ENCODE measurements around the gene PALM. TPM values are rescaled to one million over a fixed set of nuclear protein-coding genes. Genes with fewer than 3 reads are reported as not detected.

Gene PALM
- total and polyA plus RNA-seq, 9 of the 15 experiments (the other 6 are each of a cell fraction or from before 2014, with no cell fraction given) = 0.04 to 6.6 (median 1.7) TPM

- ChIA-PET CTCF (ENCODE audit: low intra/inter-chr PET ratio) (no interaction called here), POLR2A (interaction anchor here (0.7 to 1.0 kb wide), 3 partner anchors 8 to 15 kb away, joined by 3 to 5 read pairs (median 4); partner anchors contain the start of gene PTBP1)
- Histone ChIP-seq H3K36me3 (ENCODE audit: control insufficient read depth, insufficient read depth, low read length) (no peaks in the 10 kb centered on the region), H3K9me1 (ENCODE audit: control insufficient read depth, insufficient read depth, low read length) (no peaks in the 10 kb centered on the region), H3K79me2 (ENCODE audit: control insufficient read depth, insufficient read depth, low read length) (no peaks in the 10 kb centered on the region), H3K4me1 (replicated peaks in 1 of 2; ENCODE audit: control insufficient read depth in 2 of 2, insufficient read depth in 2 of 2, low read length in 2 of 2) (peaks cover 0 to 29% of the 10 kb centered on the region in 2 experiments; a peak in 2 of 5 replicates), H3K9ac (ENCODE audit: insufficient read depth in 1 of 2, low read depth in 2 of 2, low read length in 2 of 2) (peak overlapping the region in 1 of 2 experiments; percentile 58; a peak in 2 of 4 replicates), H2AFZ (ENCODE audit: low read depth, low read length) (no peak overlapping the region), H3K27me3 (ENCODE audit: control insufficient read depth in 2 of 2, insufficient read depth in 2 of 2, low read length in 2 of 2) (no peaks in the 10 kb centered on the region), H3K4me3 (no peak overlapping the region), H4K20me1 (replicated peaks; ENCODE audit: control insufficient read depth, insufficient read depth, low read length) (no peaks in the 10 kb centered on the region), H3K9me3 (replicated peaks; ENCODE audit: control insufficient read depth, insufficient read depth, low read depth, low read length) (no peaks in the 10 kb centered on the region), H3K27ac (ENCODE audit: extremely low read depth, low read depth, low read length) (no peak overlapping the region), H3K4me2 (ENCODE audit: insufficient read depth, low read length) (no peak overlapping the region)
- TF ChIP-seq NFXL1 (CRISPR knock-in tag; IDR thresholded peaks at IDR 0.05) (no peak), THRA (IDR thresholded peaks at IDR 0.05) (no peak), CBX1 (IDR thresholded peaks at IDR 0.05; ENCODE audit: low read depth) (no peak), NR3C1 (CRISPR knock-in tag; IDR thresholded peaks at IDR 0.05) (no peak), ZNF76 (CRISPR knock-in tag; IDR thresholded peaks at IDR 0.05; ENCODE audit: borderline replicate concordance) (no peak), TCF15 (CRISPR knock-in tag; IDR thresholded peaks at IDR 0.05) (no peak), NFE2L1 (tag; IDR thresholded peaks at IDR 0.05; ENCODE audit: borderline replicate concordance, low read depth) (no peak), FOXO4 (CRISPR knock-in tag; IDR thresholded peaks at IDR 0.05) (no peak), HDAC6 (IDR thresholded peaks at IDR 0.05; ENCODE audit: low read depth, low read length) (no peak), CBFB (CRISPR knock-in tag; IDR thresholded peaks at IDR 0.05) (no peak), KDM2B (CRISPR knock-in tag; IDR thresholded peaks at IDR 0.05) (no peak), ZEB2 (IDR thresholded peaks at IDR 0.05) (no peak), CHD2 (IDR thresholded peaks at IDR 0.05; ENCODE audit: low read depth, low read length) (no peak), SNRNP70 (optimal IDR thresholded peaks at IDR 0.05; ENCODE audit: low read depth, low read length) (no peak), HES1 (IDR thresholded peaks at IDR 0.05; ENCODE audit: low read depth) (no peak)
- ATAC-seq = no peak
- DNase-seq (ENCODE audit: extremely low read depth in 1 of 4, low spot score in 3 of 4) = no peak
- no peak for FAIRE-seq
- WGBS (ENCODE audit: insufficient coverage, low coverage, missing lambda C conversion rate) = 81% methylated on average over 13 of the region's 19 CpGs
- intact Hi-C loops (cut with micrococcal nuclease) (no loop called here), in situ Hi-C loops (cut with MboI) (no loop called here)
- BruUV-seq (replicated peaks) = no TSS peak
Measured at GRCh38 chr19:781800-782184, 73.1 kb downstream of the PALM start.

Data from K562 (cell line).